ENCODE measurements around the gene LGI4. TPM values are rescaled to one million over a fixed set of nuclear protein-coding genes. Genes with fewer than 3 reads are reported as not detected.
"Not testable (repeated sequence)": the region's sequence is repeated elsewhere in the genome, so short reads cannot be mapped to it uniquely, and the experiment has no call there.

Gene LGI4
- polyA plus RNA-seq, 1 experiment, result 0.25 TPM

DNA sequence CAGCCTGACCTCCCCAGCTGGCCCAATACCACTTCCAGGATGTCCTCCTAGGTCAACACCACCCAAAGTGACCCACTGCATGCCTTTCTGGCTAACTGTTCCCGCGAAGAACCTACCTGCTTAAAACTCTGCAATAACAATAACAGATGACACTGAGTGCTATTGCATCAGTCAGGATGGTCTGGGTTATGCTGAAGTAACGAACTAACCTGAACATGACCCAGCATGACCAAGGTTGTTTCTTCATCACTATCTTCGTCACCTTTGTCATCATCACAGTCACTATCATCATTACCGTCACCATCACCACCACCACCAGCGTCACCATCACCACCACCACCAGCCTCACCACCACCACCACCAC, 29.8 kb downstream of the LGI4 start:
- CTCF ChIA-PET, result interaction anchor here (1.9 kb wide), 1 partner anchor 9 kb away, joined by 6 read pairs; no protein-coding TSS in a partner anchor
- POLR2A ChIA-PET, result no interaction called here

DNA sequence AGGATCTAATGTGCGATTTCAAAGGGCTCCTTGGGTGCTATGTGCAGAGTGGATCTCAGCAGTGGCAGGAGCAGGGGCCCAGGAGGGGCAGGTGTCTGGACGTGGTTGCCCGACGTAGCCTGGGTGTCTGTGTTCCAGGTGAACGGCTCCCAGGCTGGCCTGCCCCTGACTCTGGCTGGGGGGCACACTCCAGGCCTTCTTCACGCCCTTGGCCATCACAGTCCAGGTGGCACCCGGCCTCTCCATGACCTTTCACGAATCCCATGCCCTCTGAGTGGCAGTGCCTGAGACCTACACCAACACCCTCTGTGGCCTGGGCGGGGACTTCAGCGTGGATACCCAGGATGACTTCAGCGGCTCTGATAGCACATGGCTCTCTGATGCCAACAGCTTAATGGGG, 30.5 kb downstream of the LGI4 start:
- DNase-seq (ENCODE audit: low read depth), result no peak
- Histone ChIP-seq H3K4me3 (ENCODE audit: low read depth, low read length) (no peak overlapping the region), H3K27me3 (ENCODE audit: control insufficient read depth, insufficient read depth, low read length) (no peaks in the 10 kb centered on the region), H3K36me3 (ENCODE audit: control insufficient read depth, insufficient read depth, low read length) (no peaks in the 10 kb centered on the region)
- POLR2A ChIA-PET, result no interaction called here
- TF ChIP-seq, protein P1, sequence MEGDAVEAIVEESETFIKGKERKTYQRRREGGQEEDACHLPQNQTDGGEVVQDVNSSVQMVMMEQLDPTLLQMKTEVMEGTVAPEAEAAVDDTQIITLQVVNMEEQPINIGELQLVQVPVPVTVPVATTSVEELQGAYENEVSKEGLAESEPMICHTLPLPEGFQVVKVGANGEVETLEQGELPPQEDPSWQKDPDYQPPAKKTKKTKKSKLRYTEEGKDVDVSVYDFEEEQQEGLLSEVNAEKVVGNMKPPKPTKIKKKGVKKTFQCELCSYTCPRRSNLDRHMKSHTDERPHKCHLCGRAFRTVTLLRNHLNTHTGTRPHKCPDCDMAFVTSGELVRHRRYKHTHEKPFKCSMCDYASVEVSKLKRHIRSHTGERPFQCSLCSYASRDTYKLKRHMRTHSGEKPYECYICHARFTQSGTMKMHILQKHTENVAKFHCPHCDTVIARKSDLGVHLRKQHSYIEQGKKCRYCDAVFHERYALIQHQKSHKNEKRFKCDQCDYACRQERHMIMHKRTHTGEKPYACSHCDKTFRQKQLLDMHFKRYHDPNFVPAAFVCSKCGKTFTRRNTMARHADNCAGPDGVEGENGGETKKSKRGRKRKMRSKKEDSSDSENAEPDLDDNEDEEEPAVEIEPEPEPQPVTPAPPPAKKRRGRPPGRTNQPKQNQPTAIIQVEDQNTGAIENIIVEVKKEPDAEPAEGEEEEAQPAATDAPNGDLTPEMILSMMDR (IDR thresholded peaks at IDR 0.05; ENCODE audit: insufficient read depth, low read depth, low read length), result no peak
- CTCF ChIA-PET, result interaction anchor here (1.9 kb wide), 1 partner anchor 10 kb away, joined by 6 read pairs; no protein-coding TSS in a partner anchor

More for the DNA sequence above, 29.8 kb downstream of the LGI4 start:
- DNase-seq (ENCODE audit: low read depth), result no peak
- TF ChIP-seq, protein P1 (IDR thresholded peaks at IDR 0.05; ENCODE audit: insufficient read depth, low read depth, low read length), result no peak
- Histone ChIP-seq H3K27me3 (ENCODE audit: control insufficient read depth, insufficient read depth, low read length) (no peaks in the 10 kb centered on the region), H3K36me3 (ENCODE audit: control insufficient read depth, insufficient read depth, low read length) (no peaks in the 10 kb centered on the region), H3K4me3 (ENCODE audit: low read depth, low read length) (no peak overlapping the region)

DNA sequence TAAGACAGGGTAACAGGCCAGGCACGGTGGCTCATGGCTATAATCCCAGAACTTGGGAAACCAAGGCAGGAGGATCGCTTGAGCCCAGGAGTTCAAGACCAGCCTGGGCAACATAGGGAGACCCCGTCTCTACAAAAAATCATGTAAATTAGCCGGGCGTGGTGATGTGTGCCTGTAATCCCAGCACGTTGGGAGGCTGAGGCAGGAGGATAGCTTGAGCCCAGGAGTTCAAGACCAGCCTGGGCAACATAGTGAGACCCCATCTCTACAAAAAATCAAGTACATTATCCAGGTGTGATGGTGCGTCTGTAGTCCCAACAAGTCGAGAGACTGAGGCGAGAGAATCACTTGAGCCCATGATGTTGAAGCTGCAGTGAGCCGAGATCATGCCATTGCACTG, 31.2 kb downstream of the LGI4 start:
- H3K36me3 ChIP-seq (ENCODE audit: control insufficient read depth, insufficient read depth, low read length); POLR2A ChIA-PET: not testable (repeated sequence)

DNA sequence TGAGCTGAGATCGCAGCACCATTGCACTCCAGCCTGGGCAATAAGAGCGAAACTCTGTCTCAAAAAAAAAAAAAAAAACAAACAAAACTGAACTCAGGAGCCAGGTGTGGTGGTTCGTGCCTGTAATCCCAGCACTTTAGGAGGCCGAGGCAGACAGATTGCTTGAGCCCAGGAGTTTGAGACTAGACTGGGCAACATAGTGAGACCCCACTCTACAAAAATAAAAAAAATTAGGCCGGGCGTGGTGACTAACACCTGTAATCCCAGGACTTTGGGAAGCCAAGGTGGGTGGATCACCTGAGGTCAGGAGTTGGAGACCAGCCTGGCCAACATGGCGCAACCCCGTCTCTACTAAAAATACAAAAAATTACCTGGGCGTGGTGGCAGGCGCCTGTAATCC, 32.9 kb downstream of the LGI4 start:
- H3K36me3 ChIP-seq (ENCODE audit: control insufficient read depth, insufficient read depth, low read length); H3K27me3 ChIP-seq (ENCODE audit: control insufficient read depth, insufficient read depth, low read length); POLR2A ChIA-PET; CTCF ChIA-PET; H3K4me3 ChIP-seq (ENCODE audit: low read depth, low read length); DNase-seq (ENCODE audit: low read depth): not testable (repeated sequence)

More for the DNA sequence above, 31.2 kb downstream of the LGI4 start:
- CTCF ChIA-PET, result interaction anchor here (1.9 kb wide), 1 partner anchor 11 kb away, joined by 6 read pairs; no protein-coding TSS in a partner anchor
- H3K4me3 ChIP-seq (ENCODE audit: low read depth, low read length); DNase-seq (ENCODE audit: low read depth); H3K27me3 ChIP-seq (ENCODE audit: control insufficient read depth, insufficient read depth, low read length): not testable (repeated sequence)

DNA sequence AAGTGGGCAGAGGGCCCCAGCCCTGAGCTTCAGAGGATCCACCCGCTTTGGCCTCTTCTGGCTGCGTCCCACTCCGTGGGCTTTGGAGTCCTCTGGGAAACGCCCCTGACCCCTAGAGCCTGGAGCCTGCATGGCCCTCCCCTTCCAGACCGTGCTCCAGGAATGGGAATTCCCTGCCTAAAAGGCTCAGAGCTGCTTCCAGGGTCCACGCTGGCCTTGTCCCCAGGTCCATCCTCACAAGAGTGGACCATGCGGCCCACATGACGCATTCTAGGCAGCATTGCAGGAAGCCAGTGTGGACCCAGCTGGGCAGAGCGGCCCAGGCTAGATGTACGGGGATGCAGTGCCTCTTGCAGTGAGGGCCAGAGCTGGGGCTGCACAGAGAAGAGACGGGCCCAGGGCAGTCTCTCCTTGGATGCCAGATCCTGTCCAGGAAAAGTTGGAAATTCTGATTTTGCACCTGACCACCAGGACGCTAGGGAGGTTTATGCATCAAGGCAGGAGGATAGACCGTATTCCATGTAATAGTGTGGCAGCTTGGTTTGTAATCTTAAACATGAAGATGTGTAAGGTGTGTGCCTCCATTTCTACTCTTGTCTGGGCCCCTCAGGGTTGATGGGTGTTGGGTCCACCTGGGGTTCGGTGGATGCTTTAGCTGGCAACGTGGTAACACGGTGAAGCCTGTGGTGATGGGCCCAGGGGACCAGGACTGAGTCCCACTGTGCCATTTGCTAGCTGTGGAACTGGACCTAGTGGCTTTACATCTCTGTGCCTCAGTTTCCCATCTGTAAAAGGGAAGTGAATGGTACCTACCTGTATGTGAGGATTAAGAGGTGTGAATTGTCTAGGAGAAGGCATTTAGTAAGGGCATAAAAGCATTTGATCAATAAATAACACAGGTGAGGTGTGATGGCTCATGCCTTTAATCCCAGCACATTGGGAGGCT, 34.0 kb downstream of the LGI4 start:
- Histone ChIP-seq H3K4me3 (ENCODE audit: low read depth, low read length) (no peak overlapping the region), H3K27me3 (ENCODE audit: control insufficient read depth, insufficient read depth, low read length) (peaks cover 2% of the 10 kb centered on the region; the same call in 1 of the 2 replicates), H3K36me3 (ENCODE audit: control insufficient read depth, insufficient read depth, low read length) (no peaks in the 10 kb centered on the region)
- TF ChIP-seq, protein P1 (IDR thresholded peaks at IDR 0.05; ENCODE audit: insufficient read depth, low read depth, low read length), result no peak
- ChIA-PET CTCF (interaction anchor here (0.6 to 3.1 kb wide), 7 partner anchors 10 to 57 kb away, joined by 3 to 18 read pairs (median 5); no protein-coding TSS in a partner anchor), POLR2A (no interaction called here)
- no peak for DNase-seq (ENCODE audit: low read depth)

DNA sequence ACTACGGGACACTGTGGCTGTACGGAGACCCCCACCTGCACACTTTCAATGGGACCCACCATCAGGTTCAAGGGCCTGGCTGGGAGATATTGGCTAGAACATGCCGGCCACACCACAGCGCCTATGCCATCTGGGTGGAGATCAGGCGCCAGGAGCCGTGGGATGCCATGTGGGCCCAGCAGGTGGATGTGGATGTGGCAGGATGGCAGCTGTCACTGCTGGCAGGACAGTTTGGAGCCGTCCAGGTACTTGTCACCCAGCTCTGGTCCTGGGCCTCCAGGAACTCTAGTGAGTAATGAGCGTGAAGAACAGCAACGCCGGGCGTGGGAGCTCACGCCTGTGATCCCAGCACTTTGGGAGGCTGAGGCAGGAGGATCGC, 35.0 kb downstream of the LGI4 start:
- ChIA-PET CTCF (interaction anchor here (1.1 to 3.1 kb wide), 5 partner anchors 12 to 42 kb away, joined by 3 to 18 read pairs (median 4); no protein-coding TSS in a partner anchor), POLR2A (no interaction called here)
- TF ChIP-seq, protein P1 (IDR thresholded peaks at IDR 0.05; ENCODE audit: insufficient read depth, low read depth, low read length), result no peak
- Histone ChIP-seq H3K4me3 (ENCODE audit: low read depth, low read length) (no peak overlapping the region), H3K27me3 (ENCODE audit: control insufficient read depth, insufficient read depth, low read length) (peaks cover 2% of the 10 kb centered on the region; the same call in 1 of the 2 replicates), H3K36me3 (ENCODE audit: control insufficient read depth, insufficient read depth, low read length) (no peaks in the 10 kb centered on the region)
- DNase-seq (ENCODE audit: low read depth), result no peak

All from BJ (cell line).